DOHH2 (cell line): ENCODE results near the gene GTSE1.

ENCODE experiments used
- H3F3A ChIP-seq: fragments of 200-600 bp; sonication (generic), shearing (Covaris generic); 2 replicates; pipeline ENCODE4 v1.6.0; 2016; ENCODE audit warnings: antibody characterized with exemption, mild to moderate bottlenecking; ENCODE audit not compliant: control insufficient read depth, insufficient read depth
- H3K27ac ChIP-seq: fragments of 200-600 bp; sonication (generic); 2 replicates; pipeline ENCODE4 v1.5.1; 2014; ENCODE audit warnings: low read depth, mild to moderate bottlenecking, low read length, moderate library complexity
- H3K27me3 ChIP-seq: fragments of 200-600 bp; sonication (generic); 2 replicates; pipeline ENCODE4 v1.6.1; 2014; ENCODE audit warnings: mild to moderate bottlenecking, low read length, mixed read lengths; ENCODE audit not compliant: control insufficient read depth
- H3K36me3 ChIP-seq: fragments of 200-600 bp; sonication (generic); 2 replicates; pipeline ENCODE4 v1.6.1; 2014; ENCODE audit warnings: mild to moderate bottlenecking, low read length, moderate library complexity, mixed read lengths; ENCODE audit not compliant: control insufficient read depth
- H3K4me1 ChIP-seq: fragments of 200-600 bp; sonication (generic); 2 replicates; pipeline ENCODE4 v1.6.1; 2014; ENCODE audit warnings: mild to moderate bottlenecking, low read length, mixed read lengths; ENCODE audit not compliant: control insufficient read depth
- H3K4me2 ChIP-seq: fragments of 200-600 bp; sonication (generic); 2 replicates; pipeline ENCODE4 v1.6.0; 2014; ENCODE audit warnings: mild to moderate bottlenecking, low read length, moderate library complexity
- H3K4me3 ChIP-seq: fragments of 200-600 bp; sonication (generic); 2 replicates; pipeline ENCODE4 v1.5.1; 2014; ENCODE audit warnings: mild to moderate bottlenecking, low read length, mixed read lengths
- H3K79me2 ChIP-seq: fragments of 200-600 bp; sonication (generic); 2 replicates; pipeline ENCODE4 v1.6.1; 2014; ENCODE audit warnings: mild to moderate bottlenecking, low read length, mixed read lengths; ENCODE audit not compliant: control insufficient read depth
- H3K9me2 ChIP-seq: fragments of 200-600 bp; sonication (generic); replicated peaks from 2 replicates; pipeline ENCODE4 v1.6.1; 2014; ENCODE audit warnings: mild to moderate bottlenecking, low read length, mixed read lengths; ENCODE audit not compliant: control insufficient read depth
- H3K9me3 ChIP-seq: fragments of 200-600 bp; sonication (generic); 2 replicates; pipeline ENCODE4 v1.6.1; 2014; ENCODE audit warnings: antibody characterized with exemption, low read length, mixed read lengths; ENCODE audit not compliant: control insufficient read depth, insufficient read depth
- H4K20me1 ChIP-seq: fragments of 200-600 bp; sonication (generic); 2 replicates; pipeline ENCODE4 v1.6.0; 2014; ENCODE audit warnings: low read depth, mild to moderate bottlenecking, antibody characterized with exemption, low read length, moderate library complexity; ENCODE audit not compliant: control insufficient read depth, insufficient read depth
- EZH2phosphoT487 ChIP-seq: fragments of 200-600 bp; sonication (generic); IDR thresholded peaks from 2 replicates; pipeline ENCODE4 v1.6.1; 2017; ENCODE audit warnings: borderline replicate concordance, mild to moderate bottlenecking, antibody characterized with exemption, low read length, moderate library complexity, mixed read lengths
- TF ChIP-seq, protein P1 (sequence below): fragments of 200-600 bp; sonication (generic); IDR thresholded peaks from one replicate; pipeline ENCODE4 v1.5.1; 2014; ENCODE audit warnings: antibody characterized with exemption, mild to moderate bottlenecking, low read depth, low read length; ENCODE audit not compliant: poor library complexity, severe bottlenecking

GTSE1 gene

DNA sequence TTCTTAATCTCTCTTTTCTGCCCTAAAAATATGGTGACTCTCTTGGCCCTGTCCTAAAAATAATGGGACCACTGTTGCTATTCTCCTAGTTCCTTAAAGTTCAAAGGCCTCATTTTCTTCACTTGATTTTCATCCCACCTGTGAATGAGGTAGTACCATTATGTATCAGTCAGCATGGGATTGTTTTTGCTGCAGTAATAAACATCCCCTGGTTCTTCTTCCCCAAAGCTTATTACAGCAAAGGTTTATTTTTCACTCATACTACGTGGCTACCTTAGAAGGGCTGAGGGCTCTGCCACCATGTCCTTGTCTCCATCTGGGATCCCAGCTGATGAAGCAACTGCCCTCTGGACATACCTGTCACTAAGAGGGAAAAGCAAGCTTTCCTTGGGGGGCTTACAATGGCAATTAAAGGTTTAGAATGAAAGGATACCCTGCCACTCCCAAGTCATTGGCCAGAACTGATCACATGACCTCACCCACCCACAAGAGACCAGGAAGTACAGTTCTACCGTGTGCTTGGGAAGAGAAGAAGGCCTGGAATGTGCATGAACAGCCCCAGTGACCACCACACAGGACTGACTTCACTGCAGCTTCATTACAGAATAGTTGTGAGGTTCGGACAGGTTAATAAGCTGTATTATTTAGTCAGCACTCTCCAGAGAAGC lies 21.1 kb upstream of the GTSE1 start:
- Histone ChIP-seq H3K9me2 (no peaks in the 10 kb centered on the region), H3K4me3 (no peak overlapping the region), H4K20me1 (no peaks in the 10 kb centered on the region), H3K27me3 (no peaks in the 10 kb centered on the region), H3K36me3 (no peaks in the 10 kb centered on the region), H3K4me2 (no peak overlapping the region), H3F3A (no peaks in the 10 kb centered on the region), H3K9me3 (peaks cover 6% of the 10 kb centered on the region; the same call in 1 of the 2 replicates), H3K27ac (no peak overlapping the region), H3K79me2 (no peaks in the 10 kb centered on the region), H3K4me1 (no peaks in the 10 kb centered on the region; the same call in 1 of the 2 replicates)
- TF ChIP-seq EZH2phosphoT487 = no peak
- TF ChIP-seq, protein P1, sequence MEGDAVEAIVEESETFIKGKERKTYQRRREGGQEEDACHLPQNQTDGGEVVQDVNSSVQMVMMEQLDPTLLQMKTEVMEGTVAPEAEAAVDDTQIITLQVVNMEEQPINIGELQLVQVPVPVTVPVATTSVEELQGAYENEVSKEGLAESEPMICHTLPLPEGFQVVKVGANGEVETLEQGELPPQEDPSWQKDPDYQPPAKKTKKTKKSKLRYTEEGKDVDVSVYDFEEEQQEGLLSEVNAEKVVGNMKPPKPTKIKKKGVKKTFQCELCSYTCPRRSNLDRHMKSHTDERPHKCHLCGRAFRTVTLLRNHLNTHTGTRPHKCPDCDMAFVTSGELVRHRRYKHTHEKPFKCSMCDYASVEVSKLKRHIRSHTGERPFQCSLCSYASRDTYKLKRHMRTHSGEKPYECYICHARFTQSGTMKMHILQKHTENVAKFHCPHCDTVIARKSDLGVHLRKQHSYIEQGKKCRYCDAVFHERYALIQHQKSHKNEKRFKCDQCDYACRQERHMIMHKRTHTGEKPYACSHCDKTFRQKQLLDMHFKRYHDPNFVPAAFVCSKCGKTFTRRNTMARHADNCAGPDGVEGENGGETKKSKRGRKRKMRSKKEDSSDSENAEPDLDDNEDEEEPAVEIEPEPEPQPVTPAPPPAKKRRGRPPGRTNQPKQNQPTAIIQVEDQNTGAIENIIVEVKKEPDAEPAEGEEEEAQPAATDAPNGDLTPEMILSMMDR = no peak

DNA sequence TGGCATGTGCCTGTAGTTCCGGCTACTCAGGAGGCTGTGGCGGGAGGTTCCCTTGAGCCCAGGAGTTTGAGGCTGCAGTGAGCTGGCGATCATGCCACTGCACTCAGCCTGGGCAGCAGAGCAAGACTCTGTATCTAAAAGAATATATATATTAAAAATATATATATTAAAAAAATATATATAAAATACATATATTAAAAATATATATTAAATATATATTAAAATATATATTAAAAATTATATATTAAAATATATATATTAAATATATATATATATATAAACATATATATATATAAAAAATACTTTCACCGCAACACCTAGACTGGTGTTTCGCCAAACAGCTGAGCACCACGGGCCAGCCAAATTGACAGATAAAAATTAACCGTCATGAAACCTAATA lies 20.1 kb upstream of the GTSE1 start:
- TF ChIP-seq, protein P1 = no peak
- TF ChIP-seq EZH2phosphoT487 = no peak
- no peaks in the 10 kb centered on the region for H4K20me1 ChIP-seq
- no peaks in the 10 kb centered on the region for H3K9me2 ChIP-seq

DNA sequence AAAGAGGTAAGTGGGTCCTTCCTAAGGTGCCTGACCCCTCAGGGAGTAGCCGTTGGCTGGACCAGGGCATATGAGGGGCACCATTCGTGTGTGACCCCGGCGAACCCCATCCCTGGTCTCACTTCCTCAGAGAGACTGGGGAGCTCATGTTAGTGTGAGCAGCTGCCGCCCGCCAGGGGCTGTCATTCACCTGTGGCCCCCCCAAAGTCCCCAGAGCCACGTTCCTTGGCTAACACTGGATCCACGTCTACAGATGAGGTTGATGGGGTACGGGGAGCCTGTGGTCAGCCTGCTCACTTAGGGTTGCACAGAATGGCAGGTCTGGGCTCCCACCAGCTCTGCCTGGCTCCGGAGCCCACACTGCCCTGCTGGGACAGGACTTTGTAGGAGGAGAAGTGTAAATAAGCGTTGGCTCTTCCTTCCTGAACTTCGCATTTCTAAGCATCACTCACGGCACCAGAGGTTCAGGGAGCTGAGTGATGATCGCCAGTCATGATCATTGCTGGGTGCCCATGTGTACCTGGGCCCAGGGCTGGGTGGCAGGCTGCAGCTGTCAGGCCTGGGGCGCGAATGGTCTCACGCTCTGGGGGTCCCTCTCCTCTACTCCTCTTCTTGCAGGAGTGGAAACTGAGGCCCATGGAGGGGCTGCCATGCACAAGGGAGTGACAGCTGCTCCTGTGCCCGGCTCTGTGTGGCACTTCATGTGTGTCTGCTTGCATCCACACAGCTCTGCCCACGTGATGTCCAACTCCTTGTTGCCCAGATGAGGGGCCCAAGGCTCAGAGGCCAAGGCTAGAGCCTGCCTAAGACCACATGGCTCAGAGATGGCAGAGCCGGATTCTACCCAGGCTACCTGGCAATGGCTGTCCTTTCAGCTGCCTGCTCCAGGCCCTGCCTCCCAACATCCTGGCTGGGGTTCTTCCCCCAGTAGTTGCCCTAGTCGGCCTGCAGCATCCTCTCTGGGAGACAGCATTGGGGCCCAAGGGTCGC lies 17.7 kb upstream of the GTSE1 start:
- no peaks in the 10 kb centered on the region for H4K20me1 ChIP-seq
- no peaks in the 10 kb centered on the region for H3K79me2 ChIP-seq
- peaks cover 7% of the 10 kb centered on the region for H3K4me1 ChIP-seq
- no peaks in the 10 kb centered on the region for H3K27me3 ChIP-seq
- H3K9me3 ChIP-seq = peaks cover 6% of the 10 kb centered on the region; the same call in 1 of the 2 replicates
- no peaks in the 10 kb centered on the region for H3F3A ChIP-seq
- no peaks in the 10 kb centered on the region for H3K9me2 ChIP-seq
- no peaks in the 10 kb centered on the region for H3K36me3 ChIP-seq
- H3K4me2 ChIP-seq = no peak overlapping the region
- H3K4me3 ChIP-seq = no peak overlapping the region
- no peak overlapping the region for H3K27ac ChIP-seq
- TF ChIP-seq EZH2phosphoT487 = no peak
- TF ChIP-seq, protein P1 = no peak

More for the DNA sequence above, 20.1 kb upstream of the GTSE1 start:
- no peaks in the 10 kb centered on the region for H3K79me2 ChIP-seq
- H3K4me3 ChIP-seq = no peak overlapping the region
- H3K27ac ChIP-seq = no peak overlapping the region
- H3K27me3 ChIP-seq = no peaks in the 10 kb centered on the region
- H3K36me3 ChIP-seq = no peaks in the 10 kb centered on the region
- no peak overlapping the region for H3K4me2 ChIP-seq
- peaks cover 6% of the 10 kb centered on the region; the same call in 1 of the 2 replicates for H3K9me3 ChIP-seq
- H3F3A ChIP-seq = no peaks in the 10 kb centered on the region
- H3K4me1 ChIP-seq = peaks cover 7% of the 10 kb centered on the region
